HG02623 (cell line): ENCODE measurements around the gene GRIN3A.
"Not testable (repeated sequence)": the region's sequence is repeated elsewhere in the genome, so short reads cannot be mapped to it uniquely, and the experiment has no call there.

Source experiments
- ATAC-seq: cut with Tn5 transposase; IDR thresholded peaks from one replicate; pipeline ENCODE4 v1.9.1; 2021; ENCODE audit warnings: moderate library complexity; ENCODE audit not compliant: unreplicated experiment

Gene GRIN3A

DNA sequence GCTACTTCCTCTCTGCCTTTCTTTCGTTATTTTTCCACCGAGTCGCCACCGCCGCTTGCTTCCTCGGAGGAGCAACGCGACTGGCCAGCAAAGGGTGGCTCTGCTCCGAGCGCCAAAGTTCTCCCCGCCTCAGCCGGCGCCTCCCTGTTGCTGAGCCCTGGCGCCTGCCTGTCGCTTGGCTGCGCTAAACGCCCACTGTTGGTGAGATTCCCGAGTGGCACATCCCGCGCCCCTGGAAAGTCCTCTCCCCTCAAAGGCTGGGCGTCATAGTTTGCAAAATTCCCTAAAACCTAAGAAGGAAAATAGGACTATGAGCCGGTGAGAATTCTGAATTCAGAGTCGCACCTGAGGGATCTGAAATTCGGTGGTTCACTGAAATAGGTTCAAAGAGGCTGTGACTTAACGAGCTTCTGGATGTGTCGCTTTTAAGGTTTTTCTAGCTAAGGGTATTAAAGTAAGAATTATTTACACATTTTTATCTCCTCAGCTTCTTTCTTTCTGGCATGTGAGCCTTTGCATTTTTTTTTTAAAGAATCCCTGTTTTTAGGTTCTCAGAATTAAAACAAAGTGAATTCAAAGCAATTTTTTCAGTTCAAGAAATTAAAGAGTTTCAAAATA lies at the start of gene GRIN3A:
GRIN3A (minus strand) TSS at position 82 of the 618 bp plus-strand sequence. CDS start 668 bp downstream, outside the sequence.
- no peak for ATAC-seq

GRCh38 chr9:101787891-101788290 lies 49.4 kb upstream of the GRIN3A start:
- ATAC-seq: no peak

DNA sequence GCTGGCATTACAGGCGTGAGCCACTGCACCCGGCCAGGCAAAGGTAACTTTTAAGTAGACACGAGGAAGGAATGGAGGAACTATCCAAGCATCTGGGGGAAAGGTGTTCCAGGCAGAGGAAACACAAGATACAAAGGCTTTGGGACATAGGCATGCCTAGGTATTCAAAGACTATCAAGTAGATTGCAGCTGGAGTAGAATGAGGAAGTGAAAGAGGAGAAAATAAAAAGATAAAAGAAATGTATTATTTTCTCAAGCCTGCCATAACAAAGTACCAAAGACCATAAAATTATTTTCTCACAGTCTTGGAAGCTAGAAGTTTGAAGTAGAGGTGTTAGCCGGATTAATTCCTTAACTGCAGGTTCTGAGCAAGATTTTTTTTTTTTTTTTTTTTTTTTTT lies 39.9 kb upstream of the GRIN3A start:
- no peak for ATAC-seq

DNA sequence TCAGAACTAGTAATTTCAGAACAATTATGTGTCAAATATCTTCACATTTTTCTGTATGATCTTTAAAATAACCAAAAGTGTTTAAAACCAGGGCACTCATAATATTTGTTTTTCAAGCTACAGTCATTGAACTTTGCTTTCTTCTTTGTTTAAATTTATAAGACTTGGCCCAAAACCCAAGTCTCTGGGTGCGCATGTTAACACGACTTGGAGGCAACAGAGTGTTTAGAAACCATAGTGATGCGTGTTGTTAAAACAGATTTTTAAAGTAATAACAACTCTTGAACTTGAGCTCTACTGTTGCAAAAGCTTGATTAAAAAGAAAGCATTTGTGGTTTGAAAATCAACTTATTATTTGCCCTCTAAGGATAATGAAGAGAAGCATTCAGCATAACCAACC lies 26.0 kb upstream of the GRIN3A start:
- no peak for ATAC-seq

DNA sequence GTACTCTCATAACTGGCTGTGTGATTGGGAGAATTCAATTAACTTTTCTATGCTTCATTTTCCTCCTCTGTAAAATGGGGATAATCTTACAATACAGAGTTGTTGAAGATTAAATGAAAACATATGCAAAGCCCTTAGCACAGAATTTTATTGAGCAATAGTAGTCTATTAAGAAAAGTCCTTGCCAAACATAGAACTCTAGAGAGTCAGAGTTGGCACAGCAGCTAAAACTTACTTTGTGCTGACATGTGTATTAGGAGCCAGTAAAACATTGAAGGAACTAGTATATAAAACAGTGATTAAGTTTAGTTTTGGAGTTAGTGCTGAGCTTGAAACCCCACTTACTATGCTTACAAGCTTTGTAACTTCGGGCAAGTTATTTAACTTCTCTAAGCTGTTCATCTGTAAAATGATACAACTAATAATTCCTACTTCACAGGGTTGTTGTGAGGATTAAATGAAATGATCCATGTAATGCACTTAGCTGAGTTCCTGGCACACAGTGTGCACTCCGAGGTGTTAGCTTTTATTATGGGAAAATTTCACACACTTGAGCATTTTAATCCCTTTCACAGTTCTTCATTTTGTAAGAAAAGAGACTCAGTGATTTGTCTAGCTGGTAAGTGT lies 20.0 kb upstream of the GRIN3A start:
- ATAC-seq: no peak

- ATAC-seq: no peak
These were observed 15.3 kb upstream of the GRIN3A start for GRCh38 chr9:101753716-101754115.

DNA sequence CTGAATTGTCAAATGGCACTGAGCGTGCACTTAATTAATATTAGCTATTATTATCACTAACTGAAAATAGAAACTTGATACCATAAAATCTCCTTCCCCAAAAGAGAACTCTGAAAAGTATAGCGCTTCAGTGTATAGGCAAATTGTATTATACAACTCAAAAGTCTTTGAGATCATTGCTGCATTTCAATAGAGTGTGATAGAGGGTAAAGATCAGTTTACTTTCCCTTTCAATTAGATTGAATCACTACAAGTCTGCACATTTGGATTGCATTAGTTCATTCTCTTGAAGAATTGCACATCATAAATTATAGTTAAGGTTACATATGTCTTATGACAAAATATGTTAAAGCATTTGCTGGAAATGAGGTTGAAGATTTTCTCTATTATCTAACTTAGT lies 13.4 kb upstream of the GRIN3A start:
- ATAC-seq: no peak

- no peak for ATAC-seq
These were observed 864 bp upstream of the GRIN3A start for GRCh38 chr9:101739311-101739710.

DNA sequence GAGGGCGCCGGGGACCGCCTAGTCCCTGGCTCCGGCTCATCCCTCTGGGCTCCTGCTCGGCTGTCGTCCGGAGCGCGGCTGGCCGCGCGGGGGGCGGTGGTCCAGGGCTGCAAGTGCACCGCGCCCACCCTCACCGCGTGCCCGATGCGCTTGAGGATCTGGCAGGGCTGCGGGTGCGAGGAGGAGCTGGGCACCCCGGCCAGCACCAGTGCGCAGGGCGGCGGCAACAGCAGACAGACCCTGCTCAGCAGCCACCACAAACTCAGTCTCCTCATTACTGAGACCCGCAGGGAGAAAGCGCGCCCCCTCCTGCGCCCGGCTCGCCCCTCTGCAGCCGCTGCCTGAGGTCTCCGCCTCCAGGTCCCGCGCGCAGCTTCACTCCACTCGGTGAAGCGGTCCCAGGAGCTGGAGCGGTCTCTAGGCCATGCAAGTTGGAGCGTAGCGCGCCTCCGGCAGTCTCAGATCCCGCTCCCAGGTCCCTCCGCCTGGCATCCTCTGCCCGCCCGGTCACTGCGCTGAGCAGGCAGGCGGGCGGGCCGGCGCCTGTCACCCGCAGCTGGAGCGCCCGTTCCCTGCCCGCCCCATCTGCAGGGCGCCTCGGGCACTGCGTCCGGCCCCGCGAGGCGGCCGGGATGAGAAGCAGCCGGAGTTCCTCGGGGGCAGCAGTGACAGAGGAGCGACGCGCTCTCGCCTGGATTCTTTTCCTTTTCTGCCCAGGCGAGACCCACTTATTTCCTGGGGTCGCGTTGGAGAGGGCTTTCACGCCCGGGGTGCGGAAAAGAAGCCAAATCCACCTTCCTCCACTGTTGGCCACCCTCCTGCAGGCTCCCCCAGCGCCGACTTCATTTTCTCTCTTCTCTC lies 512 bp downstream of the GRIN3A start:
- no peak for ATAC-seq

DNA sequence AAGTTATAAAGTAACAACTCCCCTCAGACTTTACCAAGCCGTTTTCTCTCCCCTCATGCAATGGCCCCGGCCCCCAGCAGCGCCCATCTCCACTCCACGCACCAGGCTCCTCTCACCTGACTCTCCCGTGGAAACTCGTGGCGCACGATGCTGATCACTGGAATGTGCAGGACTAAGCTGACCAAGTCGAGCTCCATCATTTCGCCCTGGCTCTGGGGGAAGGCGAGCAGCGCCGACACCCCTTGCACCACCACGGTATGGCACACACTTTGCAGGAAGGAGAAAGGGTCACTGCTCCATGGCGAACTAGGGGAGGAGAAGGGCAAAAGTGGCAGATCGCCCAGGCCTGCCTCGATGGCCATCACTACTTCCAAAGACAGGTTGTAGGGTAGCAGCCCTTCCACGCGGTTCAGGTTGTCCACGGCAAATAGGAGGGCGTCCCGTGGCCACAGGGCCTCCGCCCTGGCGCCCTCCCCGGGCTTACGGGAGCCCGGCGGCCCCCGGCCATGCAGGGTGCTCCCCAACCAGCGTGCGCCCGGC lies 1.2 kb downstream of the GRIN3A start:
- ATAC-seq: no peak

- ATAC-seq: no peak
These were observed 1.7 kb downstream of the GRIN3A start for GRCh38 chr9:101736717-101737116.

DNA sequence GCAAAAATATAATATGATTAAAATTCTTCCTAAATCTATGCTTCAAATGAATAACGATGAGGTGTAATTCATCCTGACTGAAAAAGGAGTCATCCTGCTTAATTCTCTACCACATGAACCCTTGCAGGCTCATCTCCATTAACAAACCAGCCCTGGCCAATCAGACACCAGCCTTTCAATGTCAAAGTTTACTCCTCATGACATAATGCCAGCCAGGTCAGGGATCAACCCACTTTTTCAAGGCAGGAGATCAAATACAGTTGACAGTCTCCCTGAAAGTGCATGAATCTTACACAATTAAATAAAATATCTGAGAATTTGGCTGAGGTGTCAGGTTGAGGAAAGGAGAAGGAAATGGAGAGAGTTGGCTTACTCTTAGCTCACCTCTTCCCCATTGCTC lies 7.0 kb downstream of the GRIN3A start:
- ATAC-seq: no peak

- peak; percentile 94 for ATAC-seq
These were observed 10.6 kb downstream of the GRIN3A start for GRCh38 chr9:101727612-101728524.

DNA sequence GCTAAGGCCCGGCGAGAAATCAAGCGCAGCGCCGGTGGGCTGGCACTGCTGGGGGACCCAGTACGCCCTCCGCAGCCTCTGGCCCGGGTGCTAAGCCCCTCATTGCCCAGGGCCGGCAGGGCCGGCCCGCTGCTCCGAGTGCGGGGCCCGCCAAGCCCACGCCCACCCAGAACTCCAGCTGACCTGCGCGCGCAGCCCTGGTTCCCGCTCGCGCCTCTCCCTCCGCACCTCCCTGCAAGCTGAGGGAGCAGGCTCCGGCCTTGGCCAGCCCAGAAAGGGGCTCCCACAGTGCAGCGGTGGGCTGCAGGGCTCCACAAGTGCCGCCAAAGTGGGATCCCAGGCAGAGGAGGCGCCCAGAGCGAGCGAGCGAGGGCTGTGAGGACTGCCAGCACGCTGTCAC lies 14.2 kb downstream of the GRIN3A start:
- ATAC-seq: not testable (repeated sequence)

GRCh38 chr9:101718192-101718591 lies 20.3 kb downstream of the GRIN3A start:
- no peak for ATAC-seq

- ATAC-seq: no peak
These were observed 21.8 kb downstream of the GRIN3A start for GRCh38 chr9:101716629-101717028.

- ATAC-seq: peak; percentile 53
These were observed 27.0 kb downstream of the GRIN3A start for GRCh38 chr9:101711330-101711941.

- no peak for ATAC-seq
These were observed 29.6 kb downstream of the GRIN3A start for GRCh38 chr9:101708855-101709254.

- ATAC-seq: no peak
These were observed 30.7 kb downstream of the GRIN3A start for GRCh38 chr9:101707721-101708120.

GRCh38 chr9:101706997-101707396 lies 31.4 kb downstream of the GRIN3A start:
- ATAC-seq: no peak
